Esophagus mucosa (tissue), 1 donor: ENCODE measurements around the gene PPP1R18. TPM values are rescaled to one million over a fixed set of nuclear protein-coding genes. Genes with fewer than 3 reads are reported as not detected.
"Not testable (repeated sequence)": the region's sequence is repeated elsewhere in the genome, so short reads cannot be mapped to it uniquely, and the experiment has no call there.

Source experiments
- ATAC-seq: fragments of 200-7000 bp; cut with Tn5 transposase; one replicate; pipeline ENCODE4 v1.9.1; 2020
- total RNA-seq: library from RNA; stranded (reverse); gene quantifications from one replicate; pipeline ENCODE4 v1.2.4, GENCODE V29; 2023
- donor health status: DM: yes; HTN: yes; CAD: no.

Gene PPP1R18
- 22.9 TPM for total RNA-seq

- peak; percentile 49 for ATAC-seq
These were observed at the start of gene PPP1R18 for GRCh38 chr6:30686009-30686907. PPP1R18 (minus strand) TSS chr6:30686645; CDS start chr6:30686018, 627 bp downstream.

DNA sequence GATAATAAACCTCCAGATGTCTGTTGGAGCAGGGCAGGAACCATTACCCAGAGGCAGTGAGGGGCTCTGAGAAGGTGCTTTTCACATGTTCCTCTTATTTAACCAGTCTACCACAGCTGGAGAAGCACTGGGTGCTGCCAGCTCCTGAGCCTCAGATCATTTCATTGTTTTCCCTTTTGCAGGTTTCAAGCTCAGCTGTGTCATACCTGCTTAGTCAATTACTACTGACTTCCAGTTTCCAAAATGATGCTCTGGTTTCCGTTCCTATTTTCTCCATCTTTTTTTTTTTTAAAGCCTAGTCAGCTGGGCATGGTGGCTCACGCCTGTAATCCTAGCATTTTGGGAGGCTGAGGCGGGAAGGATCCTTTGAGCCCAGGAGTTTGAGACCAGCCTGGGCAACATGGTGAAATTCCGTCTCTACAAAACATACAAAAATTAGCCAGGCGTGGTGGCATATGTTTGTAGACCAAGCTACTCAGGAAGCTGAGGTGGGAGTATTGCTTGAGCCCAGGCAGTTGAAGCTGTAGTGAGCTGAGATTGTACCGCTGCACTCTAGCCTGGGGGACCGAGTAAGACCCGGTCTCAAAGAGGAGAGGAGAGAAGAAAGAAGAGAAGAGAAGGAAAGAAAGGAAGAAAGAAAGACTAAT lies 49.3 kb upstream of the PPP1R18 start:
- ATAC-seq, result no peak

DNA sequence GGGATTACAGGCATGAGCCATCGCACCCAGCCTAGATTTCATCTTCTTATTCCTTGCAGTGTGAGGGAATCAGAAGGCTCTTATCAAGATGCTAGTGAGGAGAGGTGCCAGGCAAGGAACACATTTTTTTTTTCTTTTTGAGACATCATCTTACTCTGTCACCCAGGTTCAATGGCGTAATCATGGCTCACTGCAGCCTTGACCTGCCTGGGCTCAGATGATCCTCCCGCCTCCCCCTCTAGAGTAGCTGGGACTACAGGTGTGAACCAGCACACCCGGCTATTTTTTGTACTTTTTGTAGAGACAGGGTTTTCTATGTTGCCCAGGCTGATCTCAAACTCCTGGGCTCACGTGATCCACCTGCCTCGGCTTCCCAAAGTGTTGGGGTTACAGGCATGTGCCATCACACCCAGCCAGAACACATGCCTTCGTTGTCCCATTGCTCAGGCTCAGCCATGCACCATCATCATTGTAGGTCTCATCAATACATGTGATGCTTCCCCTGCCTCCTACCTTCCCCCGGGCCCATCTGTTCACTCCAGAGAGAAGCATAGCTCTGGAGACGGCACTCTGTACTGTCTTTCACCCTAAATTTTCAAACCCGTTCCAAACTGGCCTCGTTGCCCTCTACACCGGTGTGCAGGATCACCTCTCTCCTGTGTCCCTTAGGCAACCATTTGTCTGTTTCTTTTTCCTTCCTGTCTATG lies 45.9 kb upstream of the PPP1R18 start:
- no peak for ATAC-seq

- peak; percentile 91 for ATAC-seq
These were observed 44.4 kb upstream of the PPP1R18 start for GRCh38 chr6:30730601-30731435.

GRCh38 chr6:30727920-30728553 lies 41.6 kb upstream of the PPP1R18 start:
- ATAC-seq, result no peak

- no peak for ATAC-seq
These were observed 40.3 kb upstream of the PPP1R18 start for GRCh38 chr6:30726506-30727413.

GRCh38 chr6:30725713-30726505 lies 39.5 kb upstream of the PPP1R18 start:
- ATAC-seq, result no peak

GRCh38 chr6:30724906-30725667 lies 38.6 kb upstream of the PPP1R18 start:
- ATAC-seq, result no peak

GRCh38 chr6:30723843-30724741 lies 37.6 kb upstream of the PPP1R18 start:
- ATAC-seq, result not testable (repeated sequence)

- not testable (repeated sequence) for ATAC-seq
These were observed 36.9 kb upstream of the PPP1R18 start for GRCh38 chr6:30723159-30723842.

DNA sequence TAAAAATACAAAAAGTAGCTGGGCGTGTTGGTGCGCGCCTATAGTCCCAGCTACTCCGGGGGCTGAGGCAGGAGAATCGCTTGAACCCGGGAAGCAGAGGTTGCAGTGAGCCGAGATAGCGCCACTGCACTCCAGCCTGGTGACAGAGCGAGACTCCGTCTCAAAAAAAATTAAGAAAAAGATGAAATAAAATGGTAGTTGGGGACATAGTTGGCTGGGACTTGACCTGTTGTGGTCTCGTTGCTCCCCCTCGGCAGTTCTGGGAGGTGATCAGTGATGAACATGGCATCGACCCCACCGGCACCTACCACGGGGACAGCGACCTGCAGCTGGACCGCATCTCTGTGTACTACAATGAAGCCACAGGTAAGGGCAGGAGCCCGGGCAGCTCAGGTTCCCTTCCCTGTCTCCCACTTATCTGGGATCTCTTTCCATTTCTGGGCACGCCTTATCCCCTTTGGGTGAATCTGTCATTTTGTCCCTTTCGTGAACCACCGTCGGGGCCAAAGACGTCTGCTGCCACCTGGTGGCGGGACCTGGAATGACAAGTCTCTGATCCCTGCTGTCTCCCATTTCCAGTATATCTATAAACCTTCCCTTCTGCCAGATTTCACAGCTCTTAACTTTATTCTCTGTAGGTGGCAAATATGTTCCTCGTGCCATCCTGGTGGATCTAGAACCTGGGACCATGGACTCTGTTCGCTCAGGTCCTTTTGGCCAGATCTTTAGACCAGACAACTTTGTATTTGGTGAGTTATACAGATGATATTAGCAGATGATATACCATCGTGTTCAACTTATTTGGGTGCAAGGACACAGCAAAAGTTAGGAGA lies 36.1 kb upstream of the PPP1R18 start:
- ATAC-seq, result peak; percentile 29

DNA sequence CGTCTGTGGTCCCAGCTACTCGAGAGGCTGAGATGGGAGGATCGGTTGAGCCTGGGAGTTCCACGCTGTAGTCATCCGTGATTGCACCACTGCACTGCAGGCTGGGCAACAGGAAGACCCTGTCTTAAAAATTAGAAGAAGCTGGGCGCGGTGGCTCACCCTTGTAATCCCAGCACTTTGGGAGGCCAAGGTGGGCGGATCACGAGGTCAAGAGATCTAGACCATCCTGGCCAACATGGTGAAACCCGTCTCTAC lies 35.5 kb upstream of the PPP1R18 start:
- ATAC-seq, result not testable (repeated sequence)

DNA sequence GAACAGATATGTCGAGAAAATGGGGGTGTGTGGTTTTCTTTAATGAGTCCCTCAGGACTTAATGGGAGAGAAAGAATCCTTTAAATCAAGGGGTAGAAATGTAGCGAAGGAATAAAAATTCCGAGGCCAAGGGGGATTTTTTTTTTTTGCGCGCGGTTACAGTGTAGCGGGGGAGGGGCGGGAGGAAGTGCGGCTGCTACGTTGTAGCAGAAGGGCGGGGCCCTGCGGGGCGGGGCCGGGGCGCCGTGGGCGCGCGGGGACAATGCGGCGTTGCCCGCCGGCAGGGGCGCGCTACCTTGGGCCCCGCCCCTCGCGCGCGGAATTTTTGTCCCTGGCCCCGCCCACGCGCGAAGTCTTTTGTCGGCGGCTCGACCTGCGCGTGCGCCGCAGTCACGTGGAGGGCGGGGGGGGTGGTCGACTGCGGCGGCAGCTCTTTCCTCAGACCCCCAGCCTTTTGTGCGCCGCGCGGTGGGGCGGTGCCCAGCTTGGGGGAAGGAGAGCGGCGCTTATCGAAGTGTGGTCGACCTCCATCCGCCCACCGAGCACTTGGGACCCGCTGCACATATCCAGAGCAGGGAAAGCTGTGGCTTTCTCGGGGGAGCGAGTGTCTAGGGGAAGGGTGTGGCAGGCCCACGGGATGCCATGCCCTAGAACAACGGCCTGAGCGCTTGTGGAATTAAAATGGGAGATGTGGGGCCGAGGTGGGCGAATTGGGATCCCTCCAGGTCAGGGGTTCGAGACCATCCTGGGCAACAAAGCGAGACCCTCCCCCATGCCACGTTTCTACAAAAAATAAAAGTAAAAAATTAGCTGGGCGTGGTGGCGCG lies 35.0 kb upstream of the PPP1R18 start:
- peak; percentile 75 for ATAC-seq

DNA sequence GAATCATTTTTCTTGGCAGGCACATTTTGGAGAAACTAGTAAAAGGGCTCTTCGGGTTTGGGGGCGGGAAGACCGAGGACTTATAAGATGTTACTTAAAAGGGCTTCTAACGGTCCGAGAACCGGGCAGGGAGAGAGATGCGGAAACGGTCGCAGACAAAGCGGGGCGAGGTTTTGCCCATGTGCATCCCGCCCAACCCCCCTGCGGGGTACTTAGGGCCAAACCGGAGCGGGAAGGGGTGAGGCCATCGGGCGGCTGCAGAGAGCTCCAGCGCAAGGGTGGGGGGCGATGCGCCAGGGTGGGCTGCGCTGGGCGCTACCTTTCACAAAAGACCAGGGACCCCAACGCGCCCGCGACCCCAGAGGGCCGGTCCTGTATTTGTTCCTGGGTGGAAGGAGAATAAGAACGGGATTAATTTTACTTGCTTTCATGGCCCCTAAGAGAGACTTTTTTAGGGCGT lies 34.3 kb upstream of the PPP1R18 start:
- peak; percentile 23 for ATAC-seq
